Endothelial cell (in vitro differentiated cells): ENCODE results near the gene TNN. TPM values are rescaled to one million over a fixed set of nuclear protein-coding genes. Genes with fewer than 3 reads are reported as not detected.

ENCODE experiments used
- DNase-seq: peaks from one replicate; pipeline ENCODE4 v3.0.0; 2021; ENCODE audit warnings: low spot score
- H3K27ac Mint-ChIP-seq: one replicate; pipeline ENCODE4 v1.8.0; 2021; ENCODE audit warnings: mixed read lengths, inconsistent platforms; ENCODE audit not compliant: unreplicated experiment
- H3K27me3 Mint-ChIP-seq: one replicate; pipeline ENCODE4 v1.8.0; 2021; ENCODE audit warnings: mild to moderate bottlenecking, moderate library complexity, mixed read lengths, inconsistent platforms; ENCODE audit not compliant: unreplicated experiment
- H3K36me3 Mint-ChIP-seq: one replicate; pipeline ENCODE4 v1.8.0; 2021; ENCODE audit warnings: mild to moderate bottlenecking, low read depth, mixed read lengths, inconsistent platforms; ENCODE audit not compliant: unreplicated experiment
- H3K4me1 Mint-ChIP-seq: one replicate; pipeline ENCODE4 v1.8.0; 2021; ENCODE audit warnings: mild to moderate bottlenecking, mixed read lengths, inconsistent platforms; ENCODE audit not compliant: unreplicated experiment
- H3K4me3 Mint-ChIP-seq: one replicate; pipeline ENCODE4 v1.8.0; 2021; ENCODE audit warnings: mild to moderate bottlenecking, mixed read lengths, inconsistent platforms; ENCODE audit not compliant: unreplicated experiment
- H3K9me3 Mint-ChIP-seq: one replicate; pipeline ENCODE4 v1.8.0; 2021; ENCODE audit warnings: mixed read lengths, inconsistent platforms; ENCODE audit not compliant: unreplicated experiment
- total RNA-seq: library from RNA; stranded (reverse); fragmentation: NEBNext Ultra II Directional; extraction: Animal tissue kit (Norgen Biotek cat#: 25700); gene quantifications from one replicate; pipeline ENCODE4 v1.2.1, GENCODE V29; 2021; ENCODE audit not compliant: unreplicated experiment
- TF ChIP-seq, protein P1 (sequence below): fragments of 200-600 bp; sonication (generic); IDR thresholded peaks from one replicate; pipeline ENCODE4 v1.5.0; 2021; ENCODE audit warnings: antibody characterized with exemption; ENCODE audit not compliant: unreplicated experiment

Gene TNN
- total RNA-seq, 1 donor from 2014 or later: 4.1 TPM

DNA sequence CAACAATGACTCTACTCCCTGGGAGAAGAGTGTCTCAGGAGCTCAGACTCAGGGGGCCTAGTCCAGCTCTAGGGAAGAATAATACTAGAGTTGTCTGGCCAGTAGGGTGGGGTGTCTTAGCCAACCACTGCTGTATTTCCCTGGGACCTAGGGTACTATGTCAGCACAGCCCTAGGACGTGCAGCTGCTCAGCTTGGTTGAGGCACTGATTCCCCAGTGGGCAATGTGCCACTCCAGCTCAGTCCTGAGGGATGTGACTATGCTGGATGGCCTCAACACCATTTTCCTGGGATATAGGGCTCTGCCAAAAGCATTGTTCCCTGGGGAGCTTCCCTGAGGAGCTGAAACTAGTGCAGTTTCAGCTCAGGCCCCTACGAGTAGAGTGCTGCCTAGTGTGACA, 47.4 kb downstream of the TNN start:
- H3K9me3 Mint-ChIP-seq: no peaks in the 10 kb centered on the region
- peaks cover 2% of the 10 kb centered on the region for H3K27me3 Mint-ChIP-seq
- TF ChIP-seq, protein P1, sequence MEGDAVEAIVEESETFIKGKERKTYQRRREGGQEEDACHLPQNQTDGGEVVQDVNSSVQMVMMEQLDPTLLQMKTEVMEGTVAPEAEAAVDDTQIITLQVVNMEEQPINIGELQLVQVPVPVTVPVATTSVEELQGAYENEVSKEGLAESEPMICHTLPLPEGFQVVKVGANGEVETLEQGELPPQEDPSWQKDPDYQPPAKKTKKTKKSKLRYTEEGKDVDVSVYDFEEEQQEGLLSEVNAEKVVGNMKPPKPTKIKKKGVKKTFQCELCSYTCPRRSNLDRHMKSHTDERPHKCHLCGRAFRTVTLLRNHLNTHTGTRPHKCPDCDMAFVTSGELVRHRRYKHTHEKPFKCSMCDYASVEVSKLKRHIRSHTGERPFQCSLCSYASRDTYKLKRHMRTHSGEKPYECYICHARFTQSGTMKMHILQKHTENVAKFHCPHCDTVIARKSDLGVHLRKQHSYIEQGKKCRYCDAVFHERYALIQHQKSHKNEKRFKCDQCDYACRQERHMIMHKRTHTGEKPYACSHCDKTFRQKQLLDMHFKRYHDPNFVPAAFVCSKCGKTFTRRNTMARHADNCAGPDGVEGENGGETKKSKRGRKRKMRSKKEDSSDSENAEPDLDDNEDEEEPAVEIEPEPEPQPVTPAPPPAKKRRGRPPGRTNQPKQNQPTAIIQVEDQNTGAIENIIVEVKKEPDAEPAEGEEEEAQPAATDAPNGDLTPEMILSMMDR: no peak
- DNase-seq: no peak
- H3K4me1 Mint-ChIP-seq: no peaks in the 10 kb centered on the region
- no peak overlapping the region for H3K27ac Mint-ChIP-seq
- no peaks in the 10 kb centered on the region for H3K36me3 Mint-ChIP-seq
- H3K4me3 Mint-ChIP-seq: no peak overlapping the region

- H3K9me3 Mint-ChIP-seq: no peaks in the 10 kb centered on the region
- H3K27me3 Mint-ChIP-seq: peaks cover 4% of the 10 kb centered on the region
- no peak for DNase-seq
- H3K36me3 Mint-ChIP-seq: no peaks in the 10 kb centered on the region
- H3K27ac Mint-ChIP-seq: no peak overlapping the region
- H3K4me3 Mint-ChIP-seq: no peak overlapping the region
- H3K4me1 Mint-ChIP-seq: no peaks in the 10 kb centered on the region
- TF ChIP-seq, protein P1: no peak
These were observed 48.7 kb downstream of the TNN start for GRCh38 chr1:175116210-175116798.

- Mint-ChIP-seq H3K9me3 (no peaks in the 10 kb centered on the region), H3K27me3 (peaks cover 4% of the 10 kb centered on the region), H3K4me3 (no peak overlapping the region), H3K36me3 (no peaks in the 10 kb centered on the region), H3K27ac (no peak overlapping the region), H3K4me1 (no peaks in the 10 kb centered on the region)
- DNase-seq: no peak
- TF ChIP-seq, protein P1: no peak
These were observed 49.3 kb downstream of the TNN start for GRCh38 chr1:175116903-175117302.

DNA sequence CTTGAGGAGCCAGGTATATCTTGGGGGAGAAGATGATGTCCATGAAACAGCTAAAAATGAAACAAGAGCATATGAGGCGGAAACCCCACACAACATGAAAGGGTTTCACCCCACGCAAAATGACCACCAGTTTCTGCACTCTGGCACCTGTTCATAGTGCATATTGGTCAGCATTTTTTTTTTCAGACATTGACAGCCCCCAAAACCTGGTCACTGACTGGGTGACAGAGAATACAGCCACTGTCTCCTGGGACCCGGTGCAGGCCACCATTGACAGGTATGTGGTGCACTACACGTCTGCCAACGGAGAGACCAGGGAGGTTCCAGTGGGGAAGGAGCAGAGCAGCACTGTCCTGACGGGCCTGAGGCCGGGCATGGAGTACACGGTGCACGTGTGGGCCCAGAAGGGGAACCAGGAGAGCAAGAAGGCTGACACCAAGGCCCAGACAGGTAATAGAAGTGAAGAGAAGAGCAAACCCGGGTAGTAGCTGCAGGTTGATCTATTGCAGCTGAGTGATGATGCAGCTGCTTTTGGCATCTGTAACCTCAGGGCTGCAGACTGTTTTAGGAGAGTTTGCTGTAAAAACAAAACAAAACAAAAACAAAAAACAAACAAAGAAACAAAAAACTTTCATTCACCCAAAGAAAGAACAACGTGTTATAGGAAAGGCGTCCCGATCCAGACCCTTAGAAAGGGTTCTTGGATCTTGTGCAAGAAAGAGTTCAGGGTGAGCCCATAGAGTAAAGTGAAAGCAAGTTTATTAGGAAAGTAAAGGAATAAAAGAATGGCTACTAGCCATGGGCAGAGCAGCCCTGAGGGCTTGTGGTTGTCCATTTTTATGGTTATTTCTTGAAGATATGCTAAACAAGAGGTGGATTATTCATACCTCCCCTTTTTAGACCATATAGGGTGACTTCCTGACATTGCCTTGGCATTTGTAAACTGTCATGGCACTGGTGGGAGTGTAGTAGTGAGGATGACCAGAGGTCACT, 51.0 kb downstream of the TNN start:
- H3K36me3 Mint-ChIP-seq: no peaks in the 10 kb centered on the region
- H3K4me3 Mint-ChIP-seq: no peak overlapping the region
- no peak overlapping the region for H3K27ac Mint-ChIP-seq
- no peaks in the 10 kb centered on the region for H3K4me1 Mint-ChIP-seq
- DNase-seq: no peak
- TF ChIP-seq, protein P1: no peak
- H3K27me3 Mint-ChIP-seq: peaks cover 7% of the 10 kb centered on the region
- H3K9me3 Mint-ChIP-seq: no peaks in the 10 kb centered on the region

GRCh38 chr1:175120511-175120910, 52.9 kb downstream of the TNN start:
- H3K27me3 Mint-ChIP-seq: peaks cover 7% of the 10 kb centered on the region
- no peaks in the 10 kb centered on the region for H3K36me3 Mint-ChIP-seq
- H3K9me3 Mint-ChIP-seq: no peaks in the 10 kb centered on the region
- H3K27ac Mint-ChIP-seq: no peak overlapping the region
- H3K4me3 Mint-ChIP-seq: no peak overlapping the region
- TF ChIP-seq, protein P1: no peak
- no peak for DNase-seq
- H3K4me1 Mint-ChIP-seq: peaks cover 4% of the 10 kb centered on the region
